Thoracic aorta (tissue), 2 donors: ENCODE measurements around the gene FIGNL2. TPM values are rescaled to one million over a fixed set of nuclear protein-coding genes. Genes with fewer than 3 reads are reported as not detected.
"Not testable (repeated sequence)": the region's sequence is repeated elsewhere in the genome, so short reads cannot be mapped to it uniquely, and the experiment has no call there.

ENCODE experiments used
- ATAC-seq: fragments of 150-250 bp; one replicate; pipeline ENCODE4 v1.8.0; 2017; ENCODE audit warnings: low read depth; ENCODE audit not compliant: insufficient number of reproducible peaks, low FRiP score
- DNase-seq: peaks from one replicate; pipeline ENCODE4 v3.0.0-alpha.2; 2020; ENCODE audit warnings: low spot score
- H3K27ac ChIP-seq, 2 donors: fragments of 200-600 bp; sonication (generic); 1 replicate in 1 of 2; 2 replicates in 1 of 2; pipeline ENCODE4 v1.5.1; 2016; ENCODE audit warnings: mild to moderate bottlenecking in 2 of 2, moderate library complexity in 2 of 2
- H3K27me3 ChIP-seq: fragments of 200-600 bp; sonication (generic); replicated peaks from 2 replicates; pipeline ENCODE4 v1.6.0; 2016; ENCODE audit warnings: mild to moderate bottlenecking; ENCODE audit not compliant: insufficient read depth
- H3K36me3 ChIP-seq: fragments of 200-600 bp; sonication (generic); one replicate; pipeline ENCODE4 v1.5.1; 2016
- H3K4me1 ChIP-seq, 2 donors: fragments of 200-600 bp; sonication (generic); 1 replicate in 1 of 2; 2 replicates in 1 of 2; pipeline versions ENCODE4 v1.5.1 to v1.6.0; 2016; ENCODE audit warnings: low read depth in 2 of 2, mild to moderate bottlenecking in 1 of 2; ENCODE audit not compliant: control insufficient read depth in 1 of 2
- H3K4me3 ChIP-seq: fragments of 200-600 bp; sonication (generic); 2 replicates; pipeline ENCODE4 v1.5.1; 2016; ENCODE audit warnings: mild to moderate bottlenecking
- H3K9me3 ChIP-seq: fragments of 200-600 bp; sonication (generic); 2 replicates; pipeline ENCODE4 v1.5.1; 2016
- total RNA-seq, 2 donors: library from RNA; depleted of rRNA; stranded (reverse); fragments of >200 nt; gene quantifications; one replicate each; pipeline versions ENCODE4 v1.1.0 to v1.2.3, GENCODE V29; 2016
- TF ChIP-seq, protein P1 (sequence below): fragments of 200-600 bp; sonication (generic); IDR thresholded peaks from one replicate; pipeline ENCODE4 v1.5.1; 2019; ENCODE audit warnings: antibody characterized with exemption

The FIGNL2 gene
- total RNA-seq, 2 donors from 2014 or later = 0.28 TPM; not detected in 1

- ATAC-seq (no peak), DNase-seq (no peak)
- H3K27me3 ChIP-seq = no peaks in the 10 kb centered on the region
- H3K36me3 ChIP-seq = no peaks in the 10 kb centered on the region
- H3K4me3 ChIP-seq = no peak overlapping the region
- no peaks in the 10 kb centered on the region for H3K9me3 ChIP-seq
- H3K4me1 ChIP-seq = no peaks in the 10 kb centered on the region
- H3K27ac ChIP-seq = no peak overlapping the region
- TF ChIP-seq, protein P1, sequence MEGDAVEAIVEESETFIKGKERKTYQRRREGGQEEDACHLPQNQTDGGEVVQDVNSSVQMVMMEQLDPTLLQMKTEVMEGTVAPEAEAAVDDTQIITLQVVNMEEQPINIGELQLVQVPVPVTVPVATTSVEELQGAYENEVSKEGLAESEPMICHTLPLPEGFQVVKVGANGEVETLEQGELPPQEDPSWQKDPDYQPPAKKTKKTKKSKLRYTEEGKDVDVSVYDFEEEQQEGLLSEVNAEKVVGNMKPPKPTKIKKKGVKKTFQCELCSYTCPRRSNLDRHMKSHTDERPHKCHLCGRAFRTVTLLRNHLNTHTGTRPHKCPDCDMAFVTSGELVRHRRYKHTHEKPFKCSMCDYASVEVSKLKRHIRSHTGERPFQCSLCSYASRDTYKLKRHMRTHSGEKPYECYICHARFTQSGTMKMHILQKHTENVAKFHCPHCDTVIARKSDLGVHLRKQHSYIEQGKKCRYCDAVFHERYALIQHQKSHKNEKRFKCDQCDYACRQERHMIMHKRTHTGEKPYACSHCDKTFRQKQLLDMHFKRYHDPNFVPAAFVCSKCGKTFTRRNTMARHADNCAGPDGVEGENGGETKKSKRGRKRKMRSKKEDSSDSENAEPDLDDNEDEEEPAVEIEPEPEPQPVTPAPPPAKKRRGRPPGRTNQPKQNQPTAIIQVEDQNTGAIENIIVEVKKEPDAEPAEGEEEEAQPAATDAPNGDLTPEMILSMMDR = no peak
Measured at GRCh38 chr12:51833448-51834227, 14.9 kb downstream of the FIGNL2 start.

GRCh38 chr12:51832354-51833107, 16.0 kb downstream of the FIGNL2 start:
- no peaks in the 10 kb centered on the region for H3K27me3 ChIP-seq

DNA sequence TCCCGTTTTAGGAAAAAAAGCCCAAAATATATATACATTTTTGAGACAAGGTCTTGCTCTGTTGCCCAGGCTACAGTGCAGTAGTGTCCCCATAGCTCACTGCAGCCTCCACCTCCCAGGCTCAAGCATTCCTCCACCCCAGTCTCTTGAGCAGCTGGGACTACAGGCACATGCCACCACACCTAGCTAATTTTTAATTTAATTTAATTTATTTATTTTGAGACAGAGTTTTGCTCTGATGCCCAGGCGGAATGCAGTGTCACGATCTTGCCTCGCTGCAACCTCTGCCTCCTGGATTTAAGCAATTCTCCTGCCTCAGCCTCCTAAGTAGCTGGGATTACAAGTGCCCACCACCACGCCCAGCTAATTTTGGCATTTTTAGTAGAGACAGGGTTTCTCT, 16.7 kb downstream of the FIGNL2 start:
- H3K27ac ChIP-seq, H3K9me3 ChIP-seq, ATAC-seq, DNase-seq, H3K4me1 ChIP-seq, H3K4me3 ChIP-seq, H3K36me3 ChIP-seq, H3K27me3 ChIP-seq: not testable (repeated sequence)

More at GRCh38 chr12:51832354-51833107, 16.0 kb downstream of the FIGNL2 start:
- no peaks in the 10 kb centered on the region for H3K4me1 ChIP-seq
- H3K36me3 ChIP-seq = no peaks in the 10 kb centered on the region
- H3K4me3 ChIP-seq = no peak overlapping the region
- ATAC-seq = no peak
- no peaks in the 10 kb centered on the region for H3K9me3 ChIP-seq
- no peak for DNase-seq
- TF ChIP-seq, protein P1 = no peak
- no peak overlapping the region for H3K27ac ChIP-seq

DNA sequence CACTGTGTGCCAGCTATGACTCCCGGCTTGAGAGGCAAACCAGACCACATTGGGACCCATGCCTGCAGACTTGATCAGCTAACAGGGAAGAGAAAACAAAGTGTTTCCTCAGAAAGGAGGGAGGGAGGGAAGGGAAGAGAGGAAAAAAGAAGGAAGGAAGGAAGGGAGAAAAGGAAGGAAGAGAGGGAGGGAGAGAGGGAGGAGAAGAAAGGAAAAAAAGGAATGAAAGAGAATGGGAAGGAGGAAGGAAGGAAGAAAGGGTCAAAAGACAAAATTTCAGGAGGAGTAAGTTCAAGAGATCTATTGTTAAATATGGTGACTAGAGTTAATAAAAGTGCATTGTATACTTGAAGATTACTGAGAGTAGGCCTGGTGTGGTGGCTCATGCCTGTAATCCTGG, 18.9 kb downstream of the FIGNL2 start:
- Histone ChIP-seq H3K27me3 (no peaks in the 10 kb centered on the region), H3K36me3 (no peaks in the 10 kb centered on the region)

GRCh38 chr12:51829011-51829481, 19.5 kb downstream of the FIGNL2 start:
- no peak overlapping the region for H3K4me3 ChIP-seq
- no peak for DNase-seq
- TF ChIP-seq, protein P1 = no peak
- H3K36me3 ChIP-seq = no peaks in the 10 kb centered on the region
- H3K4me1 ChIP-seq = no peaks in the 10 kb centered on the region
- H3K27me3 ChIP-seq = no peaks in the 10 kb centered on the region
- H3K9me3 ChIP-seq = no peaks in the 10 kb centered on the region
- ATAC-seq = no peak
- H3K27ac ChIP-seq = no peak overlapping the region

More for the DNA sequence above, 18.9 kb downstream of the FIGNL2 start:
- Histone ChIP-seq H3K27ac (no peak overlapping the region), H3K4me3 (no peak overlapping the region), H3K9me3 (no peaks in the 10 kb centered on the region), H3K4me1 (no peaks in the 10 kb centered on the region)
- ATAC-seq = no peak
- no peak for DNase-seq
- TF ChIP-seq, protein P1 = no peak
